NCI-H748 (cell line): Measurements from ENCODE around the gene SNU13.
"Not testable (repeated sequence)": the region's sequence is repeated elsewhere in the genome, so short reads cannot be mapped to it uniquely, and the experiment has no call there.

Experiments
- DNase-seq: peaks from one replicate; lab custom pipeline; 2025; ENCODE audit not compliant: unreplicated experiment; lab: John Stamatoyannopoulos, UW

SNU13 gene

GRCh38 chr22:41647771-41648170 lies 40.9 kb downstream of the SNU13 start:
- DNase-seq = no peak

DNA sequence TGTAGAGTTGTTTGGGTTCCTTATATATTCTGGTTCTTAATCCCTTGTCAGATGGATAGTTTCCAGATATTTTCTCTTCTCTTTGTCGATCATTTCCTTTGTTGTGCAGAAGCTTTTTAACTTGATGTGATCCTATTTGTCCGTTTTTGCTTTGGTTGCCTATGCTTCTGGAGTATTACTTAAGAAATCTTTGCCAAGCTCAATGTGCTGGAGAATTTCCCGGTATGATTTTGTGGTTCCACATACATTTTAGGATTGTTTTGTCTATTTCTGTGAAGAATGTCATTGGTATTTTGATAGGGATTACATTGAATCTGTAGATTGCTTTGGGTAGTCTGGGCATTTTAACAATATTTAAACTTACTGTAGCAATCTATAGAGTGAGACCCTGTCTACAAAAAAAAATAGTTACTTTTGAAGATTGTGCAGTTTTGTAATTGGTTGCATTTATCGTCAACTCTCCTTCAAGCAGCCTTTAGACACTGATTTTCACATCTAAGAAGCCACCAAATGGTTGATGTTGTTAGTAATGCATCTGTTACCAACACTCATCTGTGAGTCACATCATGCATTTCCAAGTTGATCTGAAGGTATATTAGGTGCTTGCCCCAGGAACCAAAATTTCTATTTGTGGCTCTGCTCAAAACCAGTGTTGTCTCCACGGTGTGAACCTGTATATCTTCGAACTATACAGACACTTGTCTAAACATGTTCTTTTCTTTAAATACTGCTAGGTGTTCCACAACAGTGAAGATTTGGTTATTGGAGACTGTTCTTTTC lies 46.1 kb downstream of the SNU13 start:
- no peak for DNase-seq

DNA sequence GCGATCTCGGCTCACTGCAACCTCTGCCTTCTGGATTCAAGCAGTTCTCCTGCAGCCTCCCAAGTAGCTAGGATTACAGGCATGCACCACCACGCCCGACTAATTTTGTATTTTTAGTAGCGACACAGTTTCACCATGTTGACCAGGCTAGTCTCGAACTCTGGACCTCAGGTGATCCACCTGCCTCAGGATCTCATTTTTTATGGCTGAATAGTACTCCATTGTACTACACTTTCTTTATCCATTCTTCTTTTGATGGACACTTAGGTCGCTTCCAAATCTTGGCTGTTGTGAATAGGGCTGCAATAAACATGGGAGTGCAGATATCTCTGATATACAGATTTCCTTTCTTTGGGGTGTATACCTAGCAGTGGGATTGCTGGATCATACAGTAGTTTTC lies 46.8 kb downstream of the SNU13 start:
- DNase-seq = no peak

- no peak for DNase-seq
Observed at GRCh38 chr22:41638748-41639147, 49.9 kb downstream of the SNU13 start.

DNA sequence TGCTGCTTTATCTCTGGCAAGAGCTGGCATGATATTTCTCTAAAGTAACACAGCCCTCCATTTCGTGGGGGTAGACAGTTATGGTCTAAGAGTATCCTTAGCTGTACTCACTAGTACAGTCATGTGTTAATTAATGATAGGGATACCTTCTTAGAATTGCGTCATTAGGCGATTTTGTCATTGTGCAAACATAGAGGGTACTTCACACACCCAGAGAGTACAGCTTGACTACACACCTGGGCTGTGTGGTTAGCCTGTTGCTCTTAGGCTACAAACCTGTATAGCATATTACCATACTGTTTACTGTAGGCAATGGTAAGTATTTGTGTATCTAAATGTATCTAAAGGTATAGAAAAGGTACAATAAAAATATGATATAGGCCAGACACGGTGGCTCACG lies 50.5 kb downstream of the SNU13 start:
- no peak for DNase-seq

GRCh38 chr22:41637623-41638022 lies 51.0 kb downstream of the SNU13 start:
- not testable (repeated sequence) for DNase-seq

GRCh38 chr22:41636467-41636866 lies 52.2 kb downstream of the SNU13 start:
- no peak for DNase-seq

DNA sequence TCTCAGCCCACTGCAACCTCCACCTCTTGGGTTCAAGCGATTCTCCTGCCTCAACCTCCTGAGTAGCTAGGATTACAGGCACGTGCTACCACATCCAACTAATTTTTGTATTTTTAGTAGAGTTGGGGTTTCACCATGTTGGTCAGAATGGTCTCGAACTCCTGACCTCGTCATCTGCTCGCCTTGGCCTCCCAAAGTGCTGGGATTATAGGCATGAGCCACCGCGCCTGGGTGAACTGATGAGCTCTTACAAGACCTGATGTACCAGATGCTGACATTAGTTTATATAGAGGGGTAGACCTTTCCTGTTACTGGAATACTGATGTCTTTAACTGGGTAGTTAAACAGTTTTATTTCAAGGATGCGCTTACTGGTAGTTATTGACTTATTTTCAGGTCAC lies 54.1 kb downstream of the SNU13 start:
- DNase-seq = not testable (repeated sequence)

GRCh38 chr22:41631615-41632014 lies 57.1 kb downstream of the SNU13 start:
- not testable (repeated sequence) for DNase-seq

GRCh38 chr22:41631115-41631514 lies 57.6 kb downstream of the SNU13 start:
- DNase-seq = not testable (repeated sequence)

GRCh38 chr22:41625577-41625976 lies 63.1 kb downstream of the SNU13 start:
- DNase-seq = no peak
